OCI-LY3 (cell line): ENCODE data around the gene LACTB.

Source experiments
- CTCF ChIP-seq: fragments of 200-600, 300-600 bp; sonication (generic); IDR thresholded peaks from 2 replicates; pipeline ENCODE4 v1.5.1; 2014; ENCODE audit warnings: antibody characterized with exemption, low read length, low read depth
- EZH2phosphoT487 ChIP-seq: fragments of 200-600 bp; shearing (Covaris generic); IDR thresholded peaks from 2 replicates; pipeline ENCODE4 v1.6.1; 2018; ENCODE audit warnings: antibody characterized with exemption, mixed run types, low read depth

- TF ChIP-seq CTCF (no peak), EZH2phosphoT487 (no peak)
Observed at GRCh38 chr15:63136742-63137141, 15.1 kb downstream of the LACTB start.
